Activated T-cell treated with anti-CD3 and anti-CD28 coated beads for 48 hours (primary cell): ENCODE measurements around the gene DYNLT1.
A peak's percentile ranks its signal among the peaks of the same experiment; 100 is the strongest.
"Not testable (repeated sequence)": the region's sequence is repeated elsewhere in the genome, so short reads cannot be mapped to it uniquely, and the experiment has no call there.

Experiments used
- DNase-seq: peaks from one replicate; pipeline ENCODE4 v3.0.0-alpha.2; 2020; ENCODE audit warnings: low read depth

Gene DYNLT1

DNA sequence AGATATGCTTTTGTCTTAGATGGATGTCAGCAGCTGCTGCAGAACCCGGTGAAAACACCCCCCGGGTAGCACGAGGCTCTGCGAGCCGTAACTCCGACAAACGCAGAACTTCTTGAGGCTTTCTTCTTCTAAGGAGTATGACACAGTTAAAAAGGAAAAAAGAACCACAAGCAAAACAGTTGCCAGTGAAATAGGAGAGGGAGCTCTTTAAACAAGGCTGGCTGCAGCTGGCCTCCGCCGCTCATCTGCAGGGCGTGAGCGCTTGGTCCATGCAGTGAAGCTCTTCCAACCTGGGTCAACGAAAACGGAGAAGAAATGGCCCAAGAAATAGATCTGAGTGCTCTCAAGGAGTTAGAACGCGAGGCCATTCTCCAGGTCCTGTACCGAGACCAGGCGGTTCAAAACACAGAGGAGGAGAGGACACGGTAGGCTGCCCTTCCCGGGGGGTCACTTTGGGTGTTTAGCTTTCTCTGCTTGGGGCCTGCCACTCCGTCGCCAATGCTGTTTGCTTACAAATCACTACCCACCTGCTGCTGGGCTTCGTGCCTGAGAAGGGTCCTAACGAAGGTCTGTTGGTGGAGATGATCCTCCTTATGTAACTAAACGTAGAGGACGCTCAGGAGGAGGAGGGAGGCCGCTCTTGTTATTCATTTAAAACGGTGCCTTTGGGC, 18.5 kb upstream of the DYNLT1 start:
- DNase-seq, result no peak

DNA sequence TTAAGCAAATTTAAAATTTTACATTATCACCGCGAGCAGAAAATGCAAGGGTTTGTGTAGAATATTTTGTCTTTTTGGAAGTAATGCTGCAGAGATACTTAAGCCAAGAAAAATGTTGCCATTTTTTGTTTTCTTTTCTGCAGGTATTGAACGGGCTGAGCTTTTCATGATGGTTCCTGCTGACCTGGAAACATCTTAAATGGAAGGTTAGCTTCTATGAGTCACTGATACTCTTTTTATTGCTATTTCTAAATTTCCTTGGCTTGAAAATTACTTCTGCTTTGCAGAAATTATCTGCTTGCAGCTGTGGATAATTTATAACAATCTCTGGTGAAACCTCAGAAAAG, 18.0 kb upstream of the DYNLT1 start:
- DNase-seq, result no peak

DNA sequence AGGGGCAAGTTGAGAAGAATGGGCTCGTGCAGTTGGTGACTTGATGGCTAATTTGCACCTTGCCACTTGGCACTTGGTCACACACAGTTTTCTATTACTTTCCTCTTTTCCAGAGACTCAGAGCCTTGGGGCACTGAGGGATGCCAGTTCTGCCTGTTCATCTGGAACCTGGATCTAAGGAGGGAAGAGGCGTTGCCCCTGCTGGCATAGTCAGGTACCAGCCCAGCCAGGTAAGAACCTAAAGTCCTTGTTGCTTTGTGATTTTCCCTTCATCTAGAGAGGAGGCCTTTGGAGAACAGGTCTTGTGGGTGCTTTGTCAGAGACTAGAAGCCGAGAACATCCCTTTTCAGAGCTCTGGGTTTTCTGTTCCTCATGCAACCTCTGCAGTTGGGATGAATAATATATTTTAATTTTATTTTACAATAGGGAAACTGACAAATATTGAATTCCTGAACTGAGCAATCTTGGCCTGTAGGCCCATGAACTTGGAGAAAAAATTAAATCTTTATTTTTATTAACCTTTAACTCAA, 16.7 kb upstream of the DYNLT1 start:
- DNase-seq, result no peak

DNA sequence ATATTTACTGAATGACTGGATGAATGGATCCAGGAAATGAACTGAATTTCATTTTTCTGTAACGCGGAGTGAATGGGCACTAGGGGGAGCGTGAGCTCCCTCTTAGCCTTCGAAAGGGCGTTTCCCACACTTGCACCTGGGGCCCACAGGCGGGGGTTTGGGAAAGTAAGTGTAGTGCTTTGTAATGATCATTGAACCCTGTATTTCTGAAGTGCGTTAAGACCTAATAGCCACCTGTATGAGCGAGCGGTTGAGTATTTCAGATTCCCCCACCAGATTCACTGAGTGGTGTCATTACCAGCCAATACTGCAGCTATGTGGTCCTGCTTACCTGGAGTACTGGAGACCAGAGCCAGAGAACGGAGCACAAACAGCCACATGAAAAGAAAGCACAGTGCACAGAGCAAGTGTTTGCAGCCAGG, 15.8 kb upstream of the DYNLT1 start:
- no peak for DNase-seq

DNA sequence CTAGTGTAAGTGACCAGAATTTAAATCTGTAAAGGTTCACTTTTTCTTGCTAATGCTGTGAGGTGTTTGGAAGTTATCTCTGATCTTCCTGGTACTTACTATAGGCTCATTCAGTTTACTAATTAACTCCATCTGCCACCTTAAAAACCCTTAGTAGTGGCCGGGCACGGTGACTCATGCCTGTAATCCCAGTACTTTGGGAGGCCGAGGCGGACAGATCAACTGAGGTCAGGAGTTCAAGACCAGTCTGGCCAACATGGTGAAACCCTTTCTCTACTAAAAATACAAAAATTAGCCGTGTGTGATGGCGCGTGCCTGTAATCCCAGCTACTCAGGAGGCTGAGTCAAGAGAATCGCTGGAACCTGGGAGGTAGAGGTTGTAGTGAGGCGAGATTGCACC, 12.4 kb upstream of the DYNLT1 start:
- DNase-seq, result not testable (repeated sequence)

DNA sequence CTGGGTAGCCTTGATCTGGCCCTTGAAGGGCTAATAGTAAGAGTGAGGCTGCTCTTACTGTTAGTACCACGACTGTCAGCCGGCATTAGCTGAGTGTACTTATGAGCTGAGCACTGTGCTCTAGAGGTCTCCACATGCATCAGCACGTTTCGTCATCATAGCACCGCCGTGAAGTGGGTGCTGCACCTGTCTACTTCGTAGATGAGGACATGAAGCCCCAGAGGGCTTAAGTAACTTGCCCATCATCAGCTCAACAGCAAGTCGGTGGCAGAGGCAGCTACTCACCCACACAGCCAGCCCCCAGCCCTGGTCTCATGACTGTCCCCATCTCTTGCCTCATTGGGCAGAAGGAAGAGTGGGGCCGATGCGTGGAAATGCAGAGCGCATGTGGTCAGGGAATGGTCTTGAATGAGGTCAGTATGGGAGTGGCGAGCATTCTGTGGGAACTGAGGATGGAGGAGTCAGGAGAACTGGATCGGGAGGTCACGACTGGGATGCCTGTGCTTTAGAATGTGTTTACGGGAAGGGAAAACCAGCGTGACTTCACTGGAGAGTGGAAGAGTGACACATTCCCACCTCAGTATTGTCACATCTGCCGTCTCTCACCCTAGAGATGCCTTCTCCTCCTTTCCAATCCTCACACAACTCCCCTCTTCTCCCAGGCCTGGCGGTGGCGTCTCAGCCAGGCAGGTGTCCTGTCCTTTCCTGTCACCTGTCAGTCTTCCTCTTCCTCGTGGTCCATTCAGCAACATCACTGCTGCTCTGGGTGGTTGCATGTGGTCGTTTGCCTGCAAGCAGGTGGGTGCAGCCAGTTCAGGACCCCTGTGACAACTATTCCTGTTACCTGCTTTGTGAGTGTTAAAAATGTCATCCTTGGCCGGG, 11.3 kb upstream of the DYNLT1 start:
- no peak for DNase-seq

DNA sequence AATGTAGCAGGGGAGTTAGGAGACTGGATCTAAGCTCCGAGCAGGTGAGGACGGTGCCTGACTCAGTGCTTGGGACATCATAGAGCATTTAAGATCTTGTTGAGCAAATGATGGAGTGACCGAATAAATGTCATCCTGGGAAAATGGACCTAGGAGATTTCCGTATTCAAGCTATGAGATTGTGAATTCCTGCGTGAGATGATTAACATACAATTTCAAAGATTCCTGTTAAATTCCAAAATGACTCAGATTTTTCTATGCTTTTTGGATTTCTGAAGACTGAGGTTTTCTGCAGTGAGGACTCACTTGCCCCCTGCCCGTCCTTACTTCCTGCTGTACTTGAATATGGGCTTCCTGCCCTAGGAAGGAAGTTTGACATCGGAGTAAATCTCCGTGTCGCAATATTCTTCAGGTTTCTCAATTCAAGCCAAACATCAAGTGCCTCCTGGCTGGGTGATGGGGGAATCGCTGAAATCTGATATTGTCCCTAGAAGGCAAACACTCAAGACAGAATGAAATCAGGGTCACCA, 10.5 kb upstream of the DYNLT1 start:
- DNase-seq, result no peak

DNA sequence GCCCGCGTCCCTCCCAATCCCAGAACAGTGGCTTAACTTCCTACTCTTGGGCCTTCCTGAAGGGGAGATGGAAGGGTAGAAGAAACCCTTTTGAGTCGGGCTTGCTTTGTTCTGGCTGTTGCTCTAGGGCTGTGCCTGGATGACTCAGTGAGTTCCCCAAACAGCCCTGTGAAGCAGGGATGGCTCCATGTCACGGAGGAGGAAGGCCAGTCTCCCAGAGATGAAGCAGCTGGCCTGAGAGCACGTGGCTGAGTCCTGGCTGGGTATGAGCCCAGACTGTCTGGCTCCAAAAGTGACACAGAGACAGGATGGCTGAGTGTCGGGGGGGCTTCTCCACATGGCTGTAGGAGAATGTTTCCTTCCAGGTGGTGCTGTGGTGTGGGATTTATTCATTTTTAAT, 10.0 kb upstream of the DYNLT1 start:
- DNase-seq, result no peak

DNA sequence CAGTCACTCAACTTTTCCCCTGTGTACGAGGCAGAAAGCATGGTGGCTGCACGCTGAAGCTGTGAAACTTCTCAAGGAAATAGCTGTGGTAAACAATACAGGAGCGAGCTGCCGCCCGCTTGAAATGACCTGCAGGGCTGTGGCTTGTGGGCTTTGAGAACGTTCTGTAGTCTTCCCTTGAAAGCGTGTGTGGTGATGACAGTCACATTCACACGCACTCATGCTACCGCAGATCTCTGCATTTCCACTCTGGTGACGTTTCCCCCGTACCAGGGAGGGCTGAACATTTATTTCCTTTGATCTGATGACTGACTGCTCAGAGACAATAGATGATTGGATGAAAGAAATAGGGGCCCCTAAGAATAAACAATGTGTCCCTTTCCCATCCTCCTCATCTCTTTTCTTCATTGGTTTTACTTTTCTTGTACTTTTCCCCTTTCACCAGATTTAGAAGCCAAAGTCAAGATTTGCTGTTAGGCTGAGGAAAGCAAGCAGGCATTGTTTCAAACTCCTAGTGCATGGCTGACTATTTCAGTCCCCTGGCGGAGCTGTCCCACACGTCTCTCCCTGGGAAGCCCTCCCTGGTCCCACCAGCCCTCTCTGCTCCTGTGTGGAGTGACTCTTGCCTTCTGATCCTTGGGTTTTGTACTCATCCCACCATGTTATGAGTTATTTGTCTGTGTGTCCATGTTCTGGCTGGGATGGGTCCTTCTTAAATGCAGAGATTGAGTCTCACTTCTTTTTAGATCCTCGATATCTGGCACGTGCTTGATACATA, 9.2 kb upstream of the DYNLT1 start:
- peak; percentile 81 for DNase-seq

DNA sequence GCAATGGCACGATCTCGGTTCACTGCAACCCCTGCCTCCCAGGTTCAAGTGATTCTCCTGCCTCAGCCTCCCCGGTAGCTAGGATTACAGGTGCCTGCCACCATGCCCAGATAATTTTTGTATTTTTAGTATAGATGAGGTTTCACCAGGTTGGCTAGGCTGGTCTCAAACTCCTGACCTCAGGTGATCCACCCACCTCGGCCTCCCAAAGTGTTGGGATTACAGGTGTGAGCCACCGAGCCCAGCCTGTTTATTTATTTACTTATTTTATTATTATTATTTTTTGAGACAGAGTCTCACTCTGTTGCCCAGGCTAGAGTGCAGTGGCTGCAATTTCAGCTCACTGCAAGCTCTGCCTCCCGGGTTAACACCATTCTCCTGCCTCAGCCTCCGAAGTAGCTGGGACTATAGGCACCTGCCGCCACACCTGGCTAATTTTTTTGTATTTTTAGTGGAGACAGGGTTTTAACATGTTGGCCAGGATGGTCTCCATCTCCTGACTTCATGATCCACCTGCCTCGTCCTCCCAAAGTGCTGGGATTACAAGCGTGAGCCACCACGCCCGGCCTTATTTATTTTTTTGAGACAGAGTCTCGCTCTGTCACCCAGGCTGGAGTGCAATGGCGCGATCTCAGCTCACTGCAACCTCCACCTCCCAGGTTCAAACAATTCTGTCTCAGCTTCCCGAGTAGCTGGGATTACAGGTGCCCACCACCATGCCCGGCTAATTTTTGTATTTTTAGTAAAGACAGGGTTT, 7.6 kb upstream of the DYNLT1 start:
- DNase-seq, result not testable (repeated sequence)

DNA sequence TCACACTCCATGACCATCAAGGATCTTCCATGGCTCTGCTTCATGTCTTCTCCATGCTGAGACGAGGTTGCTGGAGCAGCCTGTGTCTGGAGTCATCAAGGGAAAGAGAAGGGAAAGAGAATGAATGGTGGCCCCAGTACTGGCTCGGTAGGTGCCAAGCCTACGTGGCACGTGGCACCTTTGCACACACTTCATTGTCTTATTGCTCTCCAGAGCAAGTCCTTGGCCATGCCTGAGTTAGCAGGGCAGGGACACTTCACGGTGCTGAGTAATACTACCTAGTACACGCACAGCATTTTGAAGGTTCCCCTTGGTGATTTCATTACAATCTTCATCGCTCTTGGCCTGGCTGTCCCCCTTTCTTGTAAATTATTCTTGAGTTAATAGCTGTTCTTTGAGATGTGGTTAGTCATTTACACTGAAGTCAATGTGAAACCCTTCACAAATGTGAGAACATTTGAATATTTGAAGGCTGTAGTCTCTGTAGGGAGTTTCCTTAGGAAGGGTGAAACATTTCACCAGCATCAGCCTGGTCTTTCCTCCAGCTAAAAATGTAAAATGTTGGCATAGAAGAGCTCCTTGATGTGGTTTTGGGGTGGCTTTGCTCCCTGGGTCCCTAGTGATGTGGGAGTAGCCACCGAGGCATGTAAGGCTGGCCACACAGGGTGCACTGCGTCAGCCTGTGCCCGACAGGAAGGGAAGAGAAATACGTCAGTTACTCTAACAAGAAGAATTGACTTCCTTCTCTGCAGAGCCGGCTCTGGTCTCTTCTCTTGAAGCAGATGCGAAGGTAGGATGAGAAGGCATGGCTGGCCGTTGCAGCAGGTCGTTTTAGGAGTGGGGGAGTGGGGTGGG, 5.0 kb upstream of the DYNLT1 start, which contains the start of gene SYTL3:
SYTL3 (plus strand) TSS at position 766 of the 855 bp plus-strand sequence. CDS start 13,215 bp downstream, outside the sequence.
- peak; percentile 82 for DNase-seq

DNA sequence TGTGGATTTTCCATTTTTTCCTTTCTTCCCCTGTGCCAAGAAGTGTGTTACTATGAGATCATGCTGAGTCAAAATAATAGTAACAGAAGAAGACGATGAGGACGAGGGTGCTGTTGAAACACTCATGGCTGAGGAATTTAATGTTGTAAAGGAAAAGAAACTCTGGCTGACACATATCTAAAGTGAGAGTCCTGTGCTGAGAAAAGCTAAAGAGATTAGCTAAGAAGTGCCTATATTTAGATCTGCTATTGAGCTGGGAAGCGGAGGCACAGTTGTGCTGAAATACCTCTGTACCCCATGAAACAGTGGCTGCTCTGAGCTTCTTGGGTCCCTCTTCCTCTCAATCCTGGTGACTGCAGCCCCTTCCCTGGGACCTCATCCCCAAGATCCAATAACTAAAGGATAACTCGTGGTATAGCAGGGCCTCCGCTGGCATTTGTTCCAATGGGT, 4.2 kb upstream of the DYNLT1 start:
- DNase-seq, result no peak

DNA sequence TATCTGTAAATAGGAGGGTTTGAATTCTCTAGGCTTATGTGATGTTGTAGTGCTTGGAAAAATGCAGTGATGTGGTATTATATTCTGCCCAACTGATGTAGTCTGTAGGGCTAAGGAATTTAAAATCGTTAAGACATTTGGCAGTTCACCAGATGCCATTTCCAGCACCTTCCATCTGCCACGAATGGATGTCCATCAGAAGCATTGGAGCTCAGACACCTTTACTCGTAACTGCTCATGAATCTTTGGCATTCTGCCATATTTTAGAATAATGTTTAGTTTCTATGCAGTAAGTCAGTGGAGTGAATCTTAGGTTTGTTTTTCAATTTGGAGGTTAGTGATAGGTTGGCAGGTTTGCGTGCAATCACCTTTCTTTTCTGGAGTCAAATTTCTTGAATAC, 3.0 kb upstream of the DYNLT1 start:
- DNase-seq, result no peak

DNA sequence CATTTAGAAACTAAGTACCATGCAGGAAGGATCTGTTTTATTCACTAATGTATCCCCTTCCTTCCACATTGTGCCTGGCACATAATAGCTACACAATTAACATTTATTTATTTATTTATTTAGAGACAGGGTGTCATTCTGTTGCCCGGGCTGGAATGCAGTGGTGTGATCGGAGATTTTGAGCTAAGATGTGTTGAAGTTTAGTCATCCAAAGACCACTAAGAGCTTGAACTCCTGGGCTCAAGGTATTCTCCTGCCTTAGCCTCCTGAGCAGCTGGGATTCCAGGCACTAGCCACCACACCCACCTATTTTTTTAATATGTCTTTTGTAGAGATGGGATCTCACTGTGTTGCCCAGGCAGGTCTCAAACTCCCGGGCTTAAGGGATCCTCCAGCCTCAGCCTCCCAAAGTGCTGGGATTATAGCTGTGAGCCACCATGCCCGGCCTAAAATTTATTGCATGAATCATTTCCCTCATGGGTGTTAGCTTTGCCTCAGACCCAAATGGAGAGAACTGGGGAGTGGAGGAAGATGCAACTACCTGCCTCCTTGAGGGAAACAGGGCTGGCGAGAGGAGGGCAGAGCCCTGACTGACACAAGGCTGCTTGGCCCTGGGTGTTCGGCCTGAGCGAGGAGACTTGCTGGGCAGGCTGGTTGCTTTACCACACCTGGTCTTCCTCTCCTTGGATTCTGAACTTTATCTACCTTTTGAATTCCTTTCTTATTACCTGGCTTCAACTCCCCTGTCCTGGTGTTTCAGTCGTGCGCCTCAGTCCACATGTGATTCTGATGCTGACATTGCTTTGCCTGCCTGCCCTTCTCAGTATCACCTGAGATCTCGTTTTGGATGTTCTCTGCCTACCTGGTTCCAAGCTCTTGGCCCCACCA, 1.7 kb upstream of the DYNLT1 start:
- no peak for DNase-seq

DNA sequence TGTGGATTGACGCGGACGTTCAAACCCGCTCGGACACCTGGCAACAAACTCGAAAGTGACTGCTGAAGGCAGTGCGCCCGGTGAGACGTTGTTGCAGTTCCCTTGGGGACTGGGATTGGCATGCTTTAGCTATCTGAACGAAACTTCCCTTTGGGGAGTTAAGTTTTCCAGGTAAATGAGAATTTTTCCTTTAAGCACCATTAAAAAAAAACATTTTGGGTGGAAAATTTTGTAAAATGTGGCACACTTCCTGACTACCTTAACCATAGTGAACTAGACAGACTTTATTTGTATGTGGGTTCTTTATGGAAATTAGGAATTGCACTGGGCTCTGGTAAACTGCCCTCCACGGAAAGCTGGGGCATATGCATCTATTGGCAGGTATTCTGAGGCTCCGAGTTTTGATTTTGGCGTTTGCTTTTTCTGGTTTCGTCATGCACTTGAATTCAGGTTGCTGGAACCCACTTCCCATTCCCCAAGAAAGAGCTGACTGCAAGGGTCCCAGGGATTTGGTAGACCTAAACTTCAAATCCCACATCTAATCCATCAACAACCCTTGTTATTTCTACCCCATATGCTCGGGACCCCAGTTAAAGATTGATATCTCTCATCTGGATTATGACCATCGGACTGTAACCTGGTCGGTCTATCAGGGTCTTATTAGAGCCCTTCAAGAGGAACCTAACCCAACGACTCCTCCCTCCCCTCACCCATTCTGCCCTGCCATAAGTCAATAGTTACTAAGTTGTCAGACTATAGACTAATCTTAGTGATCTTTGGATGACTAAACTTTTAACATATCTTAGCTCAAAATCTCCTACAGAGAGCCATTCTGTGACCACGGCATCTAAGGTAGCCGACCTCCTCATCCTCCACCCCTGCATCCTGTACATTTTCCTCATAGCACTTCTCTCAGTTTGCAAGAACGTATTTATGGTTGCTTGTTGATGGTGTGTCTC, 800 bp upstream of the DYNLT1 start:
- no peak for DNase-seq

DNA sequence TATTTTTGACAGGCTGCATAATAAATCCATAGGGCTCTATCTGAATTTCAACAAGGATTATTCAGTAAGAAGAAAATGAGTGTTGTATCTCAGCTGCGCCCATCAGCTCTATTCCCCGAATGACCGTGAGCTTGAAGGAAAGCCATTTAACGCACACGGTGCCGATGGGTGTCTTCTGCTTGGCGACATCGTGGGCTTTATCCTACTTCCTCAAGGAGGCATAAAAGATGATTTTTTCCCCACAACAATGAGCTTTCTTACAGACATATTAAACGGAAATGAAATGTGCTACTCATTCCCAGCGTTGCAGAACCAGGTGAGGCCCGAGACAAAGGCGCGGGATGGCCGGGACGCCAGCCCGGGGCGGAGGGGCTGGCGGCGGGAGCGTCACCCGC, 710 bp downstream of the DYNLT1 start:
- DNase-seq, result no peak

DNA sequence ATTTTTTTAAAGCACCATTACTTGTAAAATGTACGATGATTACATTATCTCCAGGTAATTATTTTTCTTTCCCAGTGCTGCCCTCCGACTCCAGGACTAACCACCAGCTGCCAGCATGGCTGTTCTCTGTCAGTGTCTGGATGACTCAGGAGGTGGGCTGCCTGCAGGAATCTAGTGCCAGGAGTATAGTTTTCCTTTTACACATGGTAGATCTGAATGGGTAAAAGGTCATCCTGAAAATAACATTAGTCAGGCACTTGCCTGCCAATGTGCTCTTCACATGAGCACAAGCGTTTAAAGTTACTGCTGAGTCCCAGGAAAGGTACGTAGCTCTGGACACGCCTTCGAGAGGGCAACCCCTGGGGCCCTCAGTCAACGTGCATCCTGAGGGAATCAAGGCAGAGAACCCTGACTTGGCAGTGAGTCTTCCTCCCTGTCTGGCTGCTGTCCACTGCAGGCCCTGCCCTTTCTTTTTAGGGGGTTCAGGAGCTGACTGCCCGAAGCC, 2.4 kb downstream of the DYNLT1 start:
- no peak for DNase-seq

DNA sequence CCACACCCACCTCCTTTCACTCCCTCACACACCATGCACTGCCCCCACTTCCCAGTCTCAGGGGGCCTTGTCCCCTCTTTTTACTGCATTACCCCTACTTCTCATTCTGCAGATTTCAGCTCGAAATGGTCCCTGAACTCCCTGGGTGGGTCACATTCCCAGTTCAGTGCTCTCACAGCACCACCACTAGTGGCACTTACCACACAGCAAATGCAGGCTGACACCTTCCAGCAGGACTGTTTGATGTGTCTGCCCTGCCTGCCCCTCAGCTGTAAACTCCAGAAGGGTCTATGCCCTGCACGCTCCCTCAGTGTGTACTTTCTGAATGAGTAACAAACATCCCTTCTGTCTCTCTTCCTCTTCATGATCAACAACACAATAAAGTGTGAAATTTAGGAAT, 4.0 kb downstream of the DYNLT1 start:
- no peak for DNase-seq
